GM11168 (cell line): ENCODE data around the gene SYN1.

ENCODE experiments used
- in situ Hi-C: fragments of 300-500 bp; cut with MboI; formaldehyde crosslinking; loops from one replicate; pipeline ENCODE4 v1.12.0; 2022; ENCODE audit warnings: low sequenced_read_pairs; ENCODE audit not compliant: unreplicated experiment

The SYN1 gene

GRCh38 chrX:47540754-47541538, 78.7 kb downstream of the SYN1 start:
- in situ Hi-C loops: no loop called here

GRCh38 chrX:47539860-47540259, 79.8 kb downstream of the SYN1 start:
- in situ Hi-C loops: no loop called here

- in situ Hi-C loops: no loop called here
Measured at GRCh38 chrX:47530049-47530448, 89.6 kb downstream of the SYN1 start.

GRCh38 chrX:47529548-47529947, 90.1 kb downstream of the SYN1 start:
- in situ Hi-C loops: no loop called here

- in situ Hi-C loops: loop anchor here (25.0 kb wide), 1 partner anchor 336 kb away; the partner anchor contains the start of gene UBA1
Measured at GRCh38 chrX:47523713-47524166, 95.9 kb downstream of the SYN1 start.

- in situ Hi-C loops: loop anchor here (25.0 kb wide), 1 partner anchor 336 kb away; the partner anchor contains the start of gene UBA1
Measured at GRCh38 chrX:47523297-47523696, 96.4 kb downstream of the SYN1 start.
